ENCODE measurements around the gene DENND1B. TPM values are rescaled to one million over a fixed set of nuclear protein-coding genes. Genes with fewer than 3 reads are reported as not detected.

DENND1B gene
- total RNA-seq, 1 experiment from 2014 or later: 6.3 TPM

DNA sequence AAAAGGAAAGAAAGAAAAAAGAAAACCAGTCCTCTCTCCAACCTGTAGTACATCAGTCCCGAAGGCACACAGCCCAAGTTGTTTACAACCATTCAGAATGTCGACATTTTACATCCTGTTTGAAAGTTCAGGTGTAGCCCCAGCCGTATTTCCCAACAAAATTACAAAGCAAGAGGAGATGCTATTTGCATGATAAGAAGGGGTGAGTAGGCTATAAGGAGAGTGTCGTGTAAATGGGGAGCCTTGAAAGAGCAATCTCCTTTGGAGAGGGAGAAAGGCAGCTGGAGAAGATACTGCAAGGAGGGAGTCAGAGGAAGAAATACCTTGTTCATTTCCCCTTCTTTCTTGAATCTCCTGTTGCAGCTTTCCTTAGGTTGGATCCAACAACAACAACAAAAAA, 35.5 kb upstream of the DENND1B start:
- Histone ChIP-seq H2BK15ac (ENCODE audit: low read depth, low read length) (no peak overlapping the region), H3K27me3 (ENCODE audit: insufficient read depth, low read length) (no peaks in the 10 kb centered on the region), H3K23me2 (ENCODE audit: insufficient read length, low read depth, low read length, poor library complexity, severe bottlenecking) (no peaks in the 10 kb centered on the region), H3K27ac (ENCODE audit: insufficient read length, low read depth, low read length) (peak overlapping the region; percentile 67), H3K4me1 (ENCODE audit: insufficient read depth, low read length) (peaks cover 7% of the 10 kb centered on the region), H4K91ac (ENCODE audit: insufficient read length, low read depth, low read length) (no peak overlapping the region), H3K56ac (ENCODE audit: insufficient read length, low read depth, low read length) (no peak overlapping the region), H2BK20ac (ENCODE audit: low read depth, low read length, poor library complexity, severe bottlenecking) (no peak overlapping the region), H2AK5ac (ENCODE audit: insufficient read length, low read length) (no peak overlapping the region), H3T11ph (ENCODE audit: low read length) (no peak overlapping the region), H4K20me1 (ENCODE audit: control insufficient read depth, insufficient read depth, insufficient read length) (no peaks in the 10 kb centered on the region), H2BK5ac (ENCODE audit: insufficient read length, low read length) (no peak overlapping the region), H2BK120ac (ENCODE audit: low read depth, low read length, poor library complexity, severe bottlenecking) (no peak overlapping the region), H3K18ac (ENCODE audit: insufficient read length, low read depth, low read length) (no peak overlapping the region), H3K14ac (ENCODE audit: insufficient read depth, low read length) (peak overlapping the region; percentile 12; the same call in 1 of the 2 replicates), H3K4me2 (ENCODE audit: insufficient read depth, insufficient read length, low read length) (peak overlapping the region; percentile 27), H3K79me1 (ENCODE audit: insufficient read depth, low read depth, low read length, poor library complexity, severe bottlenecking) (no peaks in the 10 kb centered on the region), H4K5ac (ENCODE audit: insufficient read length, low read depth, low read length) (no peak overlapping the region), H3K9me3 (ENCODE audit: control insufficient read depth, low read depth, low read length) (no peaks in the 10 kb centered on the region), H2AFZ (ENCODE audit: low read length) (no peak overlapping the region), H3K9ac (ENCODE audit: extremely low read depth, insufficient read length, low read length) (no peak overlapping the region), H3K23ac (ENCODE audit: insufficient read length, low read depth, low read length) (no peak overlapping the region), H3K79me2 (ENCODE audit: insufficient read depth, low read length) (no peaks in the 10 kb centered on the region), H3K4ac (ENCODE audit: low read depth, low read length) (no peak overlapping the region), H4K8ac (replicated peaks; ENCODE audit: insufficient read length, low read depth, low read length) (no peak overlapping the region), H2BK12ac (ENCODE audit: insufficient read length, low read depth, low read length) (no peak overlapping the region)
- peak overlapping the region; percentile 21 to 54; a peak in 3 of 5 replicates for H3K4me3 Mint-ChIP-seq
- H3K27ac Mint-ChIP-seq: peak overlapping the region; percentile 73 to 97 (median 94)
- DNase-seq: peak; percentile 39
- H3K27me3 Mint-ChIP-seq (ENCODE audit: low read depth): no peaks in the 10 kb centered on the region
- TF ChIP-seq, protein P1, sequence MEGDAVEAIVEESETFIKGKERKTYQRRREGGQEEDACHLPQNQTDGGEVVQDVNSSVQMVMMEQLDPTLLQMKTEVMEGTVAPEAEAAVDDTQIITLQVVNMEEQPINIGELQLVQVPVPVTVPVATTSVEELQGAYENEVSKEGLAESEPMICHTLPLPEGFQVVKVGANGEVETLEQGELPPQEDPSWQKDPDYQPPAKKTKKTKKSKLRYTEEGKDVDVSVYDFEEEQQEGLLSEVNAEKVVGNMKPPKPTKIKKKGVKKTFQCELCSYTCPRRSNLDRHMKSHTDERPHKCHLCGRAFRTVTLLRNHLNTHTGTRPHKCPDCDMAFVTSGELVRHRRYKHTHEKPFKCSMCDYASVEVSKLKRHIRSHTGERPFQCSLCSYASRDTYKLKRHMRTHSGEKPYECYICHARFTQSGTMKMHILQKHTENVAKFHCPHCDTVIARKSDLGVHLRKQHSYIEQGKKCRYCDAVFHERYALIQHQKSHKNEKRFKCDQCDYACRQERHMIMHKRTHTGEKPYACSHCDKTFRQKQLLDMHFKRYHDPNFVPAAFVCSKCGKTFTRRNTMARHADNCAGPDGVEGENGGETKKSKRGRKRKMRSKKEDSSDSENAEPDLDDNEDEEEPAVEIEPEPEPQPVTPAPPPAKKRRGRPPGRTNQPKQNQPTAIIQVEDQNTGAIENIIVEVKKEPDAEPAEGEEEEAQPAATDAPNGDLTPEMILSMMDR (conservative IDR thresholded peaks at IDR 0.05): no peak
- WGBS (ENCODE audit: extremely low coverage, insufficient read length, low lambda C conversion rate): no CpG with 5 or more reads among the region's 4 CpGs
- H3K9me3 Mint-ChIP-seq: peaks cover 0 to 3% of the 10 kb centered on the region in 2 experiments; a peak in 1 of 5 replicates
- no peaks in the 10 kb centered on the region for H3K36me3 Mint-ChIP-seq (ENCODE audit: insufficient read depth in 1 of 3, low read depth in 3 of 3)
- peaks cover 71 to 80% of the 10 kb centered on the region in 2 experiments for H3K4me1 Mint-ChIP-seq
